HG02970 (cell line): ENCODE measurements around the gene SSTR1.

ENCODE experiments used
- ATAC-seq: cut with Tn5 transposase; IDR thresholded peaks from one replicate; pipeline ENCODE4 v1.9.1; 2021; ENCODE audit warnings: mild to moderate bottlenecking, moderate library complexity, moderate number of reproducible peaks; ENCODE audit not compliant: unreplicated experiment, low FRiP score

Gene SSTR1

DNA sequence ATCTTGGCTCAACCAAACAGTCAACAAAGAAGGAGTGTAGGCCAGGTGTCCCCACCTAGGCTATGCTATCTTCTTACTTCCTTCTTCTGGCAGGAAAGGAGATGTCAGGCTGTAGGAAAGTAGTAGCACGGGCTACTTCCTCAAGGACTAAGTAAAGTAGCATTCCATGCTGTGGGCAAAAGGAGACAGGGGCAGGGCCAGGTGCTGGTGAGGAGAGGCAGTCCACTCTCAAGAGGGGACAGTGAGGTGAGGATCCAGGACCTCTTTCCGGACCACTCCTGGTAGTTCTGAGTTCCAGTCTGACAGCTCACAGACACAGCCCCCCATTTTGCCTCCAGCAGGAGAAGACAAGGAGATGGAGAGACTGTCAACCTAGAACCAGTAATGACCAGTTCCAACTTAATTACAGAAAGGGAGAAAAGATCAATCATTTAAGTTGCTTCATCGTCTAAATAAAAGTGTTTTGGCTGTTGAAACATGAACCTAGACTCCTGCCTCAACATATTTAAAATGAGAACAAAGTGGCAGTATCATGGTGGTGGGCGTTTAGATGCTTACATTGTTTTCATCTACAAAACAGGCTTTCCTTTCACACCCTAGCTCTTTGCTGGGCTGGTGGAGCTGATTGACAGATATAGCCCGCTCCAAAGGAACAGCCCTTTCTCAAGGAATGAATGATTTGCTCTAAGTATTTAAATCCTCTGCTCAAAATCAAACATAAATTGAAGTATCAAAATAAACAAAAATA lies 5.1 kb upstream of the SSTR1 start:
- ATAC-seq, result no peak

DNA sequence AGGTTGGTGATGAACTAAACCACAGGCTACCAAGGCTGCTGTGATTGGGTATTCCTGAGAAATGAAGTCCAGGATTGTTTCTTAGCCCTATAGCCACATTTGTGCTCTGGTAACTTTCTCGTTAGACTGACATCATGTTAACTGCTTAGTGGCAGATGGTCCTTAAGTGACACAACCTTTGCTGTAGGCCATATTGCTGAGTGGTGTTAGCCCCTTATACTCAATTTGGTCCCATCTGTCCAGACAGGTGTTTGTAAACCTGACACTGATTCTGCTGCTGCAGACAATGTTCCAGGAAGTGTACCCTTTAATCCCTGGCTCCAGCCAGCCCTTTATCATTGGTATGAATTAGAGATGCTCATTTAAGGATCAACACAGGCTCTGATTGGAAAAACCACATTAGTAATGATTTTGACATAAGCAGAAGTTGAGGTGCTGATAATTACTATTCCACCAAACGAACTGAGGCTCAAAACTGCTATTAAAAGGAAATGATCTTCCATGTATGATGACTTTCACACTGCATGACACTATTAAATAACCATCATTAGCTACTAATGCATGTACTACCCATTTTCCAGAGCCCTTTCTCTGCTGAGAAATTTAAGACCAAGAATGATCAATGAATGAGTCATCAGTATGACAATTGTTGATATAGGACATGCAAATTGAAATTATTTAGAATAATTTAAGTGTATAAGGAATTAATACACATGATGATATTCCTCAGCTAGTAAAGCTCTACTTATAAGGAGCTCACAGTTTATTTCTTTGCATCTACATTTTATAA lies 3.6 kb upstream of the SSTR1 start:
- ATAC-seq, result no peak

DNA sequence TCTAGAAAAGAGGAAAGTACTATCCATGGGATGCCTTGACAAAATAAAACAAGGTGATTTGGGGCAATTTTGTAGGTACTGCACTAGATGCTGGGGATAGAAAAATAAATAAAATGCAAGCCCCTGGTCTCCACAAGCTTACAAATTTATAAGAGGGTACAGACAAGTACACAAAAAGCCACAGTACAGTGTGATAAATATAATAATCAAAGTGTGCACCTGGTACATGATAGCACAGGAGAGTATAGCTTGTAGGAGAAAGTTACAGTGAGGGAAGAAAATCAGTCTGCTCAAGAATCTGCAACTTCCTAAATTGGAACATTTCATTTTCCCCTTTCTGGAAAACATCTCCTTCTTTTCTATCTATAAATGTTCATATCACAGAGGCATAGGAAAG lies 3.0 kb upstream of the SSTR1 start:
- ATAC-seq, result no peak

DNA sequence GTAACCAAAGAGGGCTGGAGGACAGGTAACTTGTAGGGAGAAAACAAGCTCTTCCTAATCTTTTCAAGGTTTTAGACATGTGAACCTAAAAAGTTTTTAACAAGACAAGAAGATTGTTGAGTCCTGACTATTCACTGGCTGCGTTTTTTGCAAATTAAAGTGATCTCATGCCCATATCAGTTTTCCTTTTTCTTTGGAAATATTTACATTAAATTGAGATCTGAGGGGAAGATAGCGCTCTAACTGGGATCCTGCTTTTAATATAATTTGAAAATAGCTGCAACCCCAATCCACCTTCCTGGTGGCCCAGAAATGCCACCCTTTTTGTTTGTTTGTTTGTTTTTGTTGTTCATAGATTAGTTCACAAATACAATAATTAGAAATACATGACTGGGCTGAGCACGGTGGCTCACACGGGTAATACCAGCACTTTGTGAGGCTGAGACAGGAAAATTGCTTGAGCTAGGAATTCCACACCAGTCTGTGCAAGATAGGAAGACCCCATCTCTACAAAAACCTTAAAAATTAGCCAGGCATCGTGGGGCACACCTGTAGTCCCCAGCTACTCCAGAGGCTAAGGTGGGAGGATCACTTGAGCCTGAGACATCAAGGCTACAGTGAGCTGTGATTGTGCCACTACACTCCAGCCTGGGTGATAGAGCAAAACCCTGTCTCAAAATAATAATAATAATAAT lies 2.4 kb upstream of the SSTR1 start:
- no peak for ATAC-seq

DNA sequence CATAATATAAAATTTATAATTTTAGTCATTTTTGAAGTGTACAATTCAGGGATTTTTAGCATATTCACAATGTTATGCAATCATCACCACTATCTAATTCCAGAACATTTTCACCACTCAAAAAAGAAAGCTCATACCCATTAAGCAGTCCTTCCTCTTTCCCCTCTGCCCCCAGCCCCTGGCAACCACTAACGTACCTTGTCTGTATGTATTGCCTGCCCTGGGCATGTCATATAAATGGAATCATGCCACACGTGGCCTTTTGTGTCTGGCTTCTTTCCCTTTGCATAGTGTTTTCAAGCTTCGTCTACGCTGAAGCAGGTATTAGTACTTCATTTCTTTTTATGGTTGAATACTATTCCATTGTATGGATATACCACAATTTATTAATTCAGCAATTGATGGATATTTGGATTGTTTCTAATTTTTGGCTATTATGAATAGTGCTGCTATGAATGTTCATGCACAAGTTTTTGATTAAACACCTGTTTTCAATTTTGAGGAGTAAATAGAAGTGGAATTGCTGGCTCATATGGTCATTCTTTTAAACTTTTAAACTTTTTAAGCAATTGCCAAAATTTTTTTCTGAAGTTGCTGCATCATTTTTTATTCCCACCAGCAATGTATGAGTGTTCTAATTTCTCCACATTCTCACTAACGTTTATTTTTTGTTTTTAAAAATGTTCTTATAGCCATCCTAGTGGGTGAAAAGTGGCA lies 1.6 kb upstream of the SSTR1 start:
- no peak for ATAC-seq

DNA sequence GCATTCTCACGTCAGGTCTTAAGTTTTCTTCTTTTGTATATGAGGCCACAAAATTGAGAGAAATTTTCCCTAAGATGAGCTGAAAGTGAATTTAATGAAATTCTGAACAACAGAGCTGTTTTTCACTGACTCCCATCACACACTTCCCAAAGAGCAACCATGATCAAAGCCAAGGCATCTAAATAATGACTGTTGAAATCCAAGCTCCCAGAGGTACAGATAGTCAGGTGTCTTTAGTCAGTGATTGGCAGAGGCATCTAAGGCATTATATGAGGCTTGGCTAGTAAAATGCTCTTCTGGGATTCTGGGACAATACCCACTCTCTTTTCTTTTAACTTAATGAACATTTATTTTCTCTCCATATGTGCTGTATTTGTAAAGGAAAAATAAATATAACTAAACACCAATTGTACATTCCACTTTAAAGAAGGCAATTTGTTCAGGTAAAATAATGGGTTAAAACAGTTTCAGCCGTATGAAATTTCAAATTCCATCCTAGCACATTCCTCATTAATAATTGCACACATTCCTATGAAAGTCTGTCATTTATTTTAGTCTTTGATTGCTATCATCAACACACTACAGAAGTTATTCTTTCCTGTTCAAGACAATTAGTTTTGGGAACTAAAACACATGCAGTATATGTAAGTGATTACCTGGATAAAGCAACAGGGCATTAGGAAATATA lies 871 bp upstream of the SSTR1 start:
- no peak for ATAC-seq

DNA sequence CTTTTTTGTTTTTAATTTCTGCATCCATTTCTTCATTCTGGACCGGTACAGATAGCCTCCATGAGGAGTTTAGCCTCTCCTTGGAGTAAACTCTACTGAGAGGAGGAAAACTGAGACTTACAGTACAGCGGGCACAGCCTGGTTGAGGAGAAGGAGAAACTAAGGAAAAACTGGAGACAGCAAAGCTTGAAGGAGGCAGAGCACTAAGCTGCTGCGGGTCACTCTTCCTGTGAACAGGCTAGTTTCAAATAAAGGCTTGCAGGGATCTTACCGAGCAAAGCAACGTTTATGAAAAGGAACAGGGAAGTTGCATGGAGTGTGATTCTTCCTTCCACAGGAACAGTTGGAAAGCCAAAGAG lies 348 bp upstream of the SSTR1 start:
- ATAC-seq, result no peak

DNA sequence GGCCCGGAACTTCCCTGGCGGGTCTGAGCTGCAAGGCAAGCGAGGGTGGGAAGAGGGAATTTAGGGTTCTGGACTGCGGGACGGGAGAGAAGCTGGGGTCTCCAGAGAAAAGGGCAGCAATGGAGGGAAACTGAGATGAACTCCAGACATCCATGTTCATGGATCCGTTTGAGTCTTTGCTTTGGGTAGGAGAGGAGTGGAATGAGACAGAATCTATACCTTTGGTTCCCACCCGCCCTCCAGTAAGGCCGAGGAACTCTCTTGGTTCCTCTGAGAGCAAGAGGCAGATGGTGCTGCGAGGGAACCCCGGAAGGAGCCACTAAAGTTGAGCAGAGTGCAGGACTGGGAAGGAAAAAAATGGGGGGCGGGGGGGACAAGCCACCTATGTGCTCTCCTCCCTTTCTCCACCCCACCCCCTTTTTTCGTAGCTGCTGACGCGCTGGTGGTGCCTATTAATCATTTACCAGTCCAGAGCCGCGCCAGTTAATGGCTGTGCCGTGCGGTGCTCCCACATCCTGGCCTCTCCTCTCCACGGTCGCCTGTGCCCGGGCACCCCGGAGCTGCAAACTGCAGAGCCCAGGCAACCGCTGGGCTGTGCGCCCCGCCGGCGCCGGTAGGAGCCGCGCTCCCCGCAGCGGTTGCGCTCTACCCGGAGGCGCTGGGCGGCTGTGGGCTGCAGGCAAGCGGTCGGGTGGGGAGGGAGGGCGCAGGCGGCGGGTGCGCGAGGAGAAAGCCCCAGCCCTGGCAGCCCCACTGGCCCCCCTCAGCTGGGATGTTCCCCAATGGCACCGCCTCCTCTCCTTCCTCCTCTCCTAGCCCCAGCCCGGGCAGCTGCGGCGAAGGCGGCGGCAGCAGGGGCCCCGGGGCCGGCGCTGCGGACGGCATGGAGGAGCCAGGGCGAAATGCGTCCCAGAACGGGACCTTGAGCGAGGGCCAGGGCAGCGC lies 1.2 kb downstream of the SSTR1 start:
- no peak for ATAC-seq

DNA sequence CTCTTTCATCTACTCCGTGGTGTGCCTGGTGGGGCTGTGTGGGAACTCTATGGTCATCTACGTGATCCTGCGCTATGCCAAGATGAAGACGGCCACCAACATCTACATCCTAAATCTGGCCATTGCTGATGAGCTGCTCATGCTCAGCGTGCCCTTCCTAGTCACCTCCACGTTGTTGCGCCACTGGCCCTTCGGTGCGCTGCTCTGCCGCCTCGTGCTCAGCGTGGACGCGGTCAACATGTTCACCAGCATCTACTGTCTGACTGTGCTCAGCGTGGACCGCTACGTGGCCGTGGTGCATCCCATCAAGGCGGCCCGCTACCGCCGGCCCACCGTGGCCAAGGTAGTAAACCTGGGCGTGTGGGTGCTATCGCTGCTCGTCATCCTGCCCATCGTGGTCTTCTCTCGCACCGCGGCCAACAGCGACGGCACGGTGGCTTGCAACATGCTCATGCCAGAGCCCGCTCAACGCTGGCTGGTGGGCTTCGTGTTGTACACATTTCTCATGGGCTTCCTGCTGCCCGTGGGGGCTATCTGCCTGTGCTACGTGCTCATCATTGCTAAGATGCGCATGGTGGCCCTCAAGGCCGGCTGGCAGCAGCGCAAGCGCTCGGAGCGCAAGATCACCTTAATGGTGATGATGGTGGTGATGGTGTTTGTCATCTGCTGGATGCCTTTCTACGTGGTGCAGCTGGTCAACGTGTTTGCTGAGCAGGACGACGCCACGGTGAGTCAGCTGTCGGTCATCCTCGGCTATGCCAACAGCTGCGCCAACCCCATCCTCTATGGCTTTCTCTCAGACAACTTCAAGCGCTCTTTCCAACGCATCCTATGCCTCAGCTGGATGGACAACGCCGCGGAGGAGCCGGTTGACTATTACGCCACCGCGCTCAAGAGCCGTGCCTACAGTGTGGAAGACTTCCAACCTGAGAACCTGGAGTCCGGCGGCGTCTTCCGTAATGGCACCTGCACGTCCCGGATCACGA lies 2.2 kb downstream of the SSTR1 start:
- ATAC-seq, result no peak

DNA sequence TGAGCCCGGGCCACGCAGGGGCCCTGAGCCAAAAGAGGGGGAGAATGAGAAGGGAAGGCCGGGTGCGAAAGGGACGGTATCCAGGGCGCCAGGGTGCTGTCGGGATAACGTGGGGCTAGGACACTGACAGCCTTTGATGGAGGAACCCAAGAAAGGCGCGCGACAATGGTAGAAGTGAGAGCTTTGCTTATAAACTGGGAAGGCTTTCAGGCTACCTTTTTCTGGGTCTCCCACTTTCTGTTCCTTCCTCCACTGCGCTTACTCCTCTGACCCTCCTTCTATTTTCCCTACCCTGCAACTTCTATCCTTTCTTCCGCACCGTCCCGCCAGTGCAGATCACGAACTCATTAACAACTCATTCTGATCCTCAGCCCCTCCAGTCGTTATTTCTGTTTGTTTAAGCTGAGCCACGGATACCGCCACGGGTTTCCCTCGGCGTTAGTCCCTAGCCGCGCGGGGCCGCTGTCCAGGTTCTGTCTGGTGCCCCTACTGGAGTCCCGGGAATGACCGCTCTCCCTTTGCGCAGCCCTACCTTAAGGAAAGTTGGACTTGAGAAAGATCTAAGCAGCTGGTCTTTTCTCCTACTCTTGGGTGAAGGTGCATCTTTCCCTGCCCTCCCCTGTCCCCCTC lies 3.0 kb downstream of the SSTR1 start:
- no peak for ATAC-seq

DNA sequence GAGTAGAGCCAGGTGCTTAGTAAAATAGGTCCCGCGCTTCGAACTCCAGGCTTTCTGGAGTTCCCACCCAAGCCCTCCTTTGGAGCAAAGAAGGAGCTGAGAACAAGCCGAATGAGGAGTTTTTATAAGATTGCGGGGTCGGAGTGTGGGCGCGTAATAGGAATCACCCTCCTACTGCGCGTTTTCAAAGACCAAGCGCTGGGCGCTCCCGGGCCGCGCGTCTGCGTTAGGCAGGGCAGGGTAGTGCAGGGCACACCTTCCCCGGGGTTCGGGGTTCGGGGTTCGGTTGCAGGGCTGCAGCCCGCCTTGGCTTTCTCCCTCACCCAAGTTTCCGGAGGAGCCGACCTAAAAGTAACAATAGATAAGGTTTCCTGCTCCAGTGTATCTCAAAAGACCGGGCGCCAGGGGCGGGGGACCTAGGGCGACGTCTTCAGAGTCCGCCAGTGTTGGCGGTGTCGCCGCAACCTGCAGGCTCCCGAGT lies 3.6 kb downstream of the SSTR1 start:
- ATAC-seq, result no peak

DNA sequence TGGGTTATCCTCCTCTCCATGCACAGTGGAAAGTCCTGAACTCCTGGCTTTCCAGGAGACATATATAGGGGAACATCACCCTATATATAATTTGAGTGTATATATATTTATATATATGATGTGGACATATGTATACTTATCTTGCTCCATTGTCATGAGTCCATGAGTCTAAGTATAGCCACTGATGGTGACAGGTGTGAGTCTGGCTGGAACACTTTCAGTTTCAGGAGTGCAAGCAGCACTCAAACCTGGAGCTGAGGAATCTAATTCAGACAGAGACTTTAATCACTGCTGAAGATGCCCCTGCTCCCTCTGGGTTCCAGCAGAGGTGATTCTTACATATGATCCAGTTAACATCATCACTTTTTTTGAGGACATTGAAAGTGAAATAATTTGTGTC lies 4.4 kb downstream of the SSTR1 start:
- ATAC-seq, result no peak

DNA sequence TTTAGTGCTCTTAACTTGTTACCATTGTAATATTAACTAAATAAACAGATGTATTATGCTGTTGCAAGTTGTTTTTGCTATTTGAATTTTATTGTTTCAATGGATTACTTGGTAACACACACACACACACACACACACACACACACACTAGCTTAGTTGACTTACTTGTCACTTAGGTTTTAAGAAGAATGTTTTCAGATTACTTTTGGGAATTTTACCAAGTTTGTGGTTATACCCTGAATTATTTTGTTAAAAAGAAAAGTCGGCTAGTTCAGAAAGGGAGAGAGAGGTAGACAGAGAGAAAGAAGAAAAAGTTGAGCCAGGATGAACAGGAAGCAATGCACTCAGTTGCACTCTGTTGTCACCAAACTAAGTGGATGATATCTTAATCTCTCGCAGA lies 5.3 kb downstream of the SSTR1 start:
- ATAC-seq, result no peak

DNA sequence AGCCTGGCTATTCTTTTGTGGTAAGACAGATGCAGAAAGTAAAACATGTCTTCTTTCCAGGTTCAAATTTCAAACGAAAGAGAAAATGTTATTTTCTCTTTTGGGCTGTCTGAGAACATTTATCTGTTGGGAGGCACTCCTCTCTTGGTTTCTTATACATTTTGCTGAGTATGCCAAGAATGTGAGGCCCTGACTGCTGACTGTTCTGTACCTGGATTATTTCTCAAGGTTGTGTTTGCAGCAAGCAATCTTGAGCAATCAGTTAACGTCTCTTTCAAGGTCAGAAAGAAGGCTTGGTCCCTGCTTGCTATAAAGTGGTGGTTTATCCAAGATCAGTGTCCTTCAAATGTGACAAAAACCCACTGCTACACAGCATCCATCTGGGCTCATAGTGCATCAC lies 9.8 kb downstream of the SSTR1 start:
- ATAC-seq, result no peak

DNA sequence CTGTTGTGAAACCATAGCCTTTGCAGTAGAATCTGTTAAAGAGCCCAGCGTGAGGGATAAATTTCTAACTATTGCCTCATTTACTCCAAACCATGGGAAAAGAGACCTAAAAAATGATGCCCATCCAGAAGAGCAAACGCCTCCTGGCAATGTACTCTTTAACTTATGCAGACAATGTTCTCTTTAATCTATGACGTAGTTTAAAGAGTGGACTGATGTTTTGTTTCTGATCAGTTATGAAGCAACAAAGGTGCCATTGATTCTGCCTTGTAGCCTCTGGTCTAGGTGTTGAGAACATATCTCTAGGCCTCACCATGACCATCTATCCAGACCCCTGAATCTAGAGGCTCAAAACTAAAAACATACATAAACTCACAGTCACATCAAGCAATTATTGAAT lies 13.4 kb downstream of the SSTR1 start:
- ATAC-seq, result no peak

DNA sequence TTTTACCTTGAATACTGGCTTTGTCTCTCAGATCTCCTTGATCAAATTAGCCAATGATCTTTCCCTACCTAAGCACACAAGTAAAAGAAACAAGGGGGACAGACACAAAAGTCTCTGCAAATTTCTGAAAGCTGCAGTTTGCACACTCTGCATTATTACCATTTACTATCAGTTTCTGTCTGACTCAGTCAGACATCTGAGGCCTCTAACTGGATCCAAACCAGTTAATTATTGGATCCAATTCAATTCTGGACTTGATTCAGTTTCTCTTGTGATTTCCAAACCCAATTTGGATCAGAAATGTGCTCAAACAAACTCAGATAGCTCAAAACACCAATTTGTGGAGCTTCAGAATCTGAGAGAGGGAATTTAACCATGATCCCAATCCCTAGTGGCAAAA lies 16.6 kb downstream of the SSTR1 start:
- no peak for ATAC-seq

DNA sequence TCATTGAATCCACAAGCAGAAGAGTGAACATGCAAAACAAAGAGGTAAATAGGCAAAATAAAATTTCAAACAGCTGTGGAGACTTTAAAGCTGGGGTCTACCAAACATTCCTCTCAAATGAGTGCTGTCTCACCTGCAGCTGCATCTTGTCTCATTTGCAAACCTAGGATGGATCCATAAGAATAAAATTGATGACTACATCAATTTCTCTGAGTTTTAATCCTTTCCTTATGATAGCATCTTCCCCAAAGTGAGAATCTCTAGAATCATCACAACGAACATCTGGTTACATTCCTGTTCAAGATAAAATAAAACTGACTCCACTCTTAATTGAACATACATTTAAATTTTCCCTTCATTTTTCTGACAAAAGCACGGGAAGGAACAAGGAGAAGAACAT lies 18.2 kb downstream of the SSTR1 start:
- ATAC-seq, result no peak

DNA sequence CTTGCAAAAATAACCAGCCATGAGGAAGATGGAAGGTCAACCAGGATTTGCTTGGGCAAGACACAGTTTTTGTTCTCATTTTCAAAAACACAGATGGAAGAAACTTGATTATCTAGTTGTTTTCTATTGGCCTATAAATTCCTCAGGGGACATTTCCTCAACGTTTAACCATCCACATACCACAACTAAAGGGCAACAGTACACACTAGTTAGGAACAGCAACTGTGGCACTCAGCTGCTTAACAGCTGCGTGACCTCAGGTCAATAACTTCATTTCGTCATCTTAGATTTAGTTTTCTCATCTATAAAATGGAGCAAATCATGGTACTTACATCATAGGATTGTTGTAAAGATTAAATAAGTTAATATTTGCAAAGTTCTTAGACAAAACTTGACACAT lies 18.7 kb downstream of the SSTR1 start:
- ATAC-seq, result no peak
